GM19438 (cell line): ENCODE data around the gene CRTAC1.

Experiments
- ATAC-seq: cut with Tn5 transposase; IDR thresholded peaks from one replicate; pipeline ENCODE4 v1.9.1; 2021; ENCODE audit warnings: low read depth; ENCODE audit not compliant: unreplicated experiment

Gene CRTAC1

DNA sequence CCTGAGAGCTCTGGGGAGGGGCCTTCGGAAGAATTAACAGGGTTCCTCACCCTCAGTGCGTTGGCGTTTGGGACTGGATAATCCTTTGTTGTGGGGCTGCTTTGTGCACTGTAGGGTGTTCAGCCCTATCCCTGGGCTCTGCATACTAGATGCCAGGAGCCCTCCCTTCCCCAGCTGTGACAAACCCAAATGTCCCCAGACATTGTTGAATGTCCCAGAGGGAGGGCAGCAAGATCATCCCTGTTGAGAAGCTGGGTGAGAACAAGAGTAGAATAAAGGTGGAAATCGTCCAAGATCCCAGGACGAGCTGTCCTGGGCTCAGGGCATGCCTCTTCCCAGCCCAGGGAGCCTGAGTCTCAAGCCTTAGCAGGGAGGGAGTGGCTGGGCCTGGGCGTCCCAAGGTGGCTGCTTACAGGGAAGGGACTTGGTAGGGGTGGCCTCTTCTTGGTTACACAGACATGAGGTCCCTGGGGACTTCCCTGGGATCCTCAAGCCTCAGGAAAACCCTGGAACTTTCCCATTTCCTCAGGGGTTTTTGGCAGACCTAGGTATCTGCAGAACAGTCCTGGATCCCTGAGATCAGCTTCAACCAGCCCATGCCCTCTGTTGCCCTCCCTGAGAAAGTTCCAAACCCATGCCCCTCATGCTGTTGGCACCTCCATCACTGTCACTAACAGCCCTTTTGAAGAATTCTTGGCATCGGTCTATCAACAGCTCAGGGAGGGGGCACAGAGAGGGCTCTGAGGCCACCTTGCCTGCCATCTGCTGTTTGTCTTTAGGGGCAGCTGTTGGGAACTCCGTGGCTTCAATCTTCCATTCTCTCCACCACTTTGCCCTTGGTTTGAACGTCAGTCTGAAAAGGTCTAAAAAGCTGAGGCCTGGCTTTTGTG lies 127.0 kb downstream of the CRTAC1 start:
- no peak for ATAC-seq

DNA sequence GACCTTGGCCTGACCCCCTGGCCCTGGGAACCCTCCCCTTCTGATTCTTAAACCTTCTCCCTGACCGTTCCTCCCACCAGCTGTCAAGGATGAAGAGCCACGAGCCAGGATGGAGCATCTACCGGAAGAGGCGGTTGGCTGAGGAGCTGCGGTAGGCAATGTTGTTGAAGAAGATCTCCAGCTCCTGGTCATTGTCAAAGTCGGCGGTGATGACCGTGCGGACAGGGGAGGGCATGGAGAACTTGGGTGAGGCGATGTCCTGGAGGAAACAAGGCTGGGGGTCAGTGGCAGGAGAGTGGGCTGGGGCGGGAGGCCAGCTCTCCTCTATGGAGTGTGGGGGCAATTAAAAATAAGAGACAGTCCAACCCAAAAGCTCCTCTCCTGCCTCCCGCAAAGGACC lies 129.0 kb downstream of the CRTAC1 start:
- no peak for ATAC-seq

DNA sequence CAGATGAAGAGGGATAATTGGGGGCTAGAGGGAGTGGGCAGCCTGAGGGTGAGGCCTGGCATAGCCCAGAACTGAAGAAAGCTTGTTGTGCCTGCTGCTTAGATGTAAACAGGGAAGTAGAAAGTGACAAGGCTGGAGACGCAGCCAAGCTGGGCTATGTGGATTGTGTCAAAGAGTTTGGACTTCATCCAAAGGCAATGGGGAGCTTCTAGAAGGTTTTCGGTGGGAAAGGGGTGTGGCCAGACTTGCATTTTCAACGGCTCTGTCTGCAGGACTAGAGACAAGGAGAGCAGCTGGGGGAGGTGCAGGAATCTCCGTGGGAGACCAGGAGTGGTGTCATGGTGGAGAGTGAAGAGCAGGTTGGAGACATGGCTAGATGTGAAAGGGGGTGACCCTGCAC lies 132.0 kb downstream of the CRTAC1 start:
- no peak for ATAC-seq

DNA sequence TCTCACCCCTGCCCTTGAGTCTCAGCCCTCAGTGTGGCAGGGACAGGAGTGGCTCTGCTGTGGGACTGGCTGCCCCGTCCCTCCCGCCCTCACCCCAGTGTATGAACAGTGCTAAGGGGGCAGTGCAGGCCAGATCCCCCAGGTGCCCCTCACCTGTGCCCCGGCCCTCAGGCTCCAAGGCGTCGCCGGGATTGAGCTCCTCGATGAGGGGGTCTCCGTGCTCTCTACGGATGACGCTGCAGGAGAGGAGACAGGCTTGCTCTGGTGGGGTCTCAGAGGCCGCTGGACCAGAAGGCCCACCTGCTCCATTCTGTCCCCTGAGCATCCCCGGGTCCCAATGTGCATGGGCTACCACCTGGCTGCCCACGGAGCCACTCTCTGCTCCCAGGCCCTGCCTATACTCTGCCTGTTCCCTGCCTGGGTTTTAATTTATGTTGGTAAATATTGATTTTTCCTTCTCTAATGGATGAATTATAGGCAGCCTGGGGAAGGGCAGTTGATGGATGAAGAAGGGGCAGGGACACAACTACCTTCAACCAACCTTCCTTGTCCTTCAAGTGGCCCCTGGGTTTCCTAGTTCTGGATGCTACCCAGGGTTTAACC lies 133.6 kb downstream of the CRTAC1 start:
- ATAC-seq, result no peak

DNA sequence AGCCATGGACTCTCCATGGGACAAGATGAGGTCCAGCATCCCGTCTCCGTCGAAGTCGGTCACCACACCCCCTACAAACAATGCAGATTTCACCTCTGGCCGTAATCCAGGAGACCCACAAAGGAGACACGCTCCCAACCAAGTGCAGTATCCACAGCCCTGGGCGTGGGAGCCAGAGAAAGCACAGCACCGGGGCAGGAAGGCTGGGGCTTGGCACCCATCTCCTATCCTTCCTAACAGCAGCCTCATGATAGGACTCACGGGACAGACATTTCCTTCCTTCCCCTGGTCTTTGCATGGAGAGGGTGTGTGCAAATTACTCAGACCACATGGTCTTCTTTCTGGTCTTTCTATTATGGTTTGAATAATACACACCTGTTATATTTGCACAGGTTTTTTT lies 134.5 kb downstream of the CRTAC1 start:
- no peak for ATAC-seq

DNA sequence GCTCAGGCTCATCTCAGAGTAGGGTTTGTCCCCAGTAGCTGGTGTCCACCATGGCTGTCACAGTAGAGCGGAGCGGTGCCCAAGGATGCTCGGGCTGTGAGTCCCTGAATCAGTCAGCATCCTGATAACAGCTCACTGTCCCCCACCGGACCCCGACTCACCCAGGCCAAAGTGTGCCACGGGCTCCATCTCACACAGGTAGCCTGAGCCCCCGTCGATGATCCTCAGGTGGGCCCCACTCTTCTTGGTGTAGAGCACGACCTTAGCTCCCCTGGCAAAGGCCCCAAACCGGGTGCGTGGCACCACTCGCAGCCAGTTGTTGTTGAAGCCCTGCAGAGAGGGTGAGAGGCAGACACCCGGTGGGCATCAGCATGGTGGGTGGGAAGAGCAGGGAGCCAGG lies 135.3 kb downstream of the CRTAC1 start:
- no peak for ATAC-seq

DNA sequence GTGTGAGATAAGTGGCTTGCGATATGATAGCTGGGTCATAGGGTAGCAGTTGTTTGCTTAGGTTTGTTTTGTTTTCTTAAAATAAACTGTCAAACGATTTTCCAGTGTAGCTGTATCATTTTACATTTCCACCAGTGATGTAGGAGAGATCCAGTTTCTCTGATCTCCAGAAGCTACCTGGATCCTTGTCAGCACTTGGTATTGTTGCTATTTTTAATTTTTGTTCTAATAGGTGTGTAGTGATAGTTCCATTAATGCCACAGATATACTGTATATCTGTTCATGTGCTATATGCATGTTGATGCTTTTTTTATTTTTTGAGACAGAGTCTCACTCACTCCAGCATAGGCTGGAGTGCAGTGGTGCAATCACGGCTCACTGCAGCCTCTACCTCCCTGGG lies 136.3 kb downstream of the CRTAC1 start:
- ATAC-seq, result no peak

DNA sequence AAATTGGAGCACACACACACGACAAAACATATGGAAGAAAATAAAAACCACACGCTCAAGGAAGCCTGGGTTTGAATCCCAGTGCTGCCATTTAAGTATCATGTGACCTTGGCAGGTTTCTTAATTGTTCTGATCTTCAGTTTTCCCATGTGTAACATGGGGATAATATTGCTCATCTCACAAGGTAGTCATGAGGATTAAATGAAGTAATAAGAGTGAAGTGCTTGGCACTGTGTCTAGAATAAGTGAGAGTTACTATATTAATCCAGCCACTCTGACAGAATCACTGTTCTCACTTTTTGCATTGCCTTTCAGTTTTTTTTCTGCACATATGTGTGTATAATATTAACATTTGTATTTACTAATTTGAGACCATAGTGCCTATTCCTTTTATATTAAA lies 137.5 kb downstream of the CRTAC1 start:
- ATAC-seq, result no peak

DNA sequence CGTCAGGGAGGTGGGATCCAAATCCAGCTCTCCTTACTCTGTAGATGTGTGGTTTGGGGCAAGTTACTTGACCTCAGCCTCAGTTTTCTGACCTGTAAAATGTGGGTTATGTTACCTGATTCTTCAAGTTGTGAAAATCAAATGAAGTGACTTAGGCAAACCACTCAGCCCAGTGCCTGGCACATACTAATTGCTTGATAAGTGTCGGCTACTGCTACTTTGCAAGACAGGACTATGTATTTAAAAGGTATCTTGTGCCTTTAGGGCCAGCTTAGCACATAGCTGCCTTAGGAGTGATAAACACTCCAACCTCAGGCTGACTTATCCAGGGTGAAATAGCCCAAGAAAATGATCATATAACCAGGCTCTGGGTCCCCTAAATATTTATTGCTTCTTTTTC lies 137.9 kb downstream of the CRTAC1 start:
- ATAC-seq, result no peak

DNA sequence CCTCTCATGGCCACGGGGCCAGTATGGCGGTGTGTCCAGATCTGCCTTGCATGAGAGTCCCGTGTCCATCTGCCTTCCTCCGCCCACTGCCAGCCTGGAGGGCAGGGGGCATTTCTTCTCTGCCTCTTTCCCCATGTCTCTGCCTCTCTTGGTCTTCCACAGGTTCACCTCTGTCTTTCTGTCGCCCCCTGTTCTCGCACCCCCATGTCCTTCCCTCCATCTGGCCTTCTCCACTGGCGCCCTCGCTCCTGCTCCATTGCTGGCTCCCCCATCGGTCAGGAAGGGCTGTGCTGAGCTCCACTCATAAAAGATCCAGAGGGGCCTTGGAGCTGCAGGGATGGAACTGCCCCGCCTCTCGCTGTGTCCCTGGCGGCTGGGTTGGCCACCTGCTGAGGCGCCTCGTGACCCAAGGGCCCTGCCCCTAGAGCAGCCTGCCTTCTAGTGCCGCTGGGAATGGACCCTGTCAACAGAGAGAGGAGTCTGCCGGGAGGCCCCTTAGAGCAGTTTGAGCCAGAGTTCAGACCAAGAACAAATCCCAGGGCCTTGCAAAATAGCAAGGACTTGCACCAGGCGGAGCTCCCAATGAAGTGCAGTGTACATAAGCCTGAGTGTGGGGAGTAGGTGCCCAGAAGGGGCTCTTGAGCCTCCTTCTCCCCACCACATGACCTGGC lies 138.8 kb downstream of the CRTAC1 start:
- no peak for ATAC-seq

DNA sequence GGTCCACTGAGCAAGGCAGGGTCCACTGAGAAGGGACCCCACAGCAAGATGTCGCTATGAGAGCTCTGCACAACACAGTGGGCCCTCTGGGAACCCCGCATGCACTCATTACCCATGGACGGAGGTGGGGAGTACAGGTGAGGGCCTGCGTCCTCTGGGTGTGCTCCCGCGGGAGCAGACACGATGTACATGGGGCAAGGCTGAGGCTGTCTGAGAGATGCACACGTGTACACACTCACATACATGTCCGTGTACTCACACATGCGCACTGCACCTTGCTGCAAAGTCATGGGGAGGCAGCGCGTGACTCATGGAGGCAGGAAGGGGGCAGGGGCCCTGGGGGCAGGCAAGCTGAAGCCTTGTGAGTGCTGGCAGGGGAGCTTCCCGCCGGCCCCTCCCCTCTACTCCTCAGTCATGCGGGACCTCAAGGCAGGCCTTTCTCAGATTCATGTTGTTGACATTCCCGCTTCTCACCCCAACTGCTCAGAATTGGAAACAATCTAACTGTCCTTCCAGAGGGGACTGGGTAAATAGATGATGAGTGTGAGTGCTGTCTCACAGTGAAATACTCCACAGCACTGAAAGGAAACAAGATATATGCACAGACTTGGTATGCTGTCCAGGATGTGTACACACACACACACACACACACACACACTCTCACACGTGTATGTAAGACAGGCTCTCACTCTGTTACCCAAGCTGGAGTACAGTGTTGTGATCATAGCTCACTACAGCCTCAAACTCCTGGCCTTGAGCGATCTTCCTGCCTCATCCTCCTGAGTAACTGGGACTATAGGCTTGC lies 140.8 kb downstream of the CRTAC1 start:
- no peak for ATAC-seq

DNA sequence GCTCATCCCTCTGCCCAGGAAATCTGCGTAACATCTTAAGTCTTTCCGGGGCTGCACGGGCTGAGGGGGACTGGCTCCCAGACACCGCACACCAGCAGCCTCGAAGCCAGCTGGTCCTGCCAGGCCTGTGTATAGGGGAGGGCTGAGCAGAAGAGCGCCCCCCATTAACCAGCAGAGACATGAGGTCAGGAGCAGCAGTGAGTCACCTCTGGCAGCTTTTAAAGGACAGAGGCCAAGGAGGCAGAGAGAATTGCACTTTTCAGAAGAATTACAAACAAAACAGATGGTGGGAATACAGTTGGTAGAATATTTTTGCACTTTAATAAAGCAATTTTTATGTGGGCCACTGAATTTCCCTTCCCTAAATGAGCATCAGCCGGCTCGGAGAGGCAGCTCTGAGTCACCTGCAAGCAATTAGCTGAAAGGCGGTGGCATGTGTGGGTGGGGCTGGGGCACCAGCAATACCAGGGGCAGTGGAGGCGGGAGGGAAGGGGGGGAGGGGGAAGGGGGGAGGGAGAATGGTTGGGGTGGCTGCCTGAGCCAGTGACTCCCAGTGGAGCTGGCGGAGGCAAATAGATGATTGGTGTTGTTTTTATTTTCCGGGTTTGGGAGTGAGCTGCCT lies 141.7 kb downstream of the CRTAC1 start:
- no peak for ATAC-seq

DNA sequence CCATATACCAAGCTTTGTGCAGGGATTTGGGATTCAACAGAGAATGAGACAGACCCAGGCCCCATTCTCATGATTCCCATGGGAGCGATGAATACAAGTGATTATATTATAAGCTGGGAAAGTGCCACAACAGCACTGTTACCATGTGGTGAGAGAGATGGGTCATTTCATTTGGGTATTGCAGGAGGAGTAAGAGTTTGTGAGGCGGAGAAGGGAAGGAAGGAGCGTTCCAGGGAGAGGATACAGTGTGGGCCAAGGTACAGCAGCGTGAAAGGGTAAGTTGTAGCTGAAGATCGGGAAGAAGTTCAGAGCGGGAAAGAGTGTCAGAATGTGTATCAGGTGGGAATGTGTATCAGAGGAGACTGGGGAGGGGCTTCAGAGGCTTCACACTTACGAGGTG lies 142.3 kb downstream of the CRTAC1 start:
- no peak for ATAC-seq

DNA sequence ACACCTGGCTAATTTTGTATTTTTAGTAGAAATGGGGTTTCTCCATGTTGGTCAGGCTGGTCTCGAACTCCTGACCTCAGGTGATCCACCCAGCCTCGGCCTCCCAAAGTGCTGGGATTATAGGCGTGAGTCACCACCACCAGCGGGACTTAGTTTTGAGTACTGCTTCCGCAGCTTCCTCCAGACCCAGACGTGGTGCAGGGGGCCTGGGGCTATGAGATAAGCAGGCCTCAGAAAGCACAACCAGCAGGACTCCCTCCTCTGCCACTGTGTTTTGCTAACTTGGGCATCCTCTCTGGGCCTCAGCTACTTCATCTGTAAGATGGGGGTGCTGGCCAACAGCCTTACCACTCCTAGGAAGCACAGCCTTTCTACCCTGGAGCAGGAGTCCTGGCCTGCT lies 143.0 kb downstream of the CRTAC1 start:
- ATAC-seq, result no peak

DNA sequence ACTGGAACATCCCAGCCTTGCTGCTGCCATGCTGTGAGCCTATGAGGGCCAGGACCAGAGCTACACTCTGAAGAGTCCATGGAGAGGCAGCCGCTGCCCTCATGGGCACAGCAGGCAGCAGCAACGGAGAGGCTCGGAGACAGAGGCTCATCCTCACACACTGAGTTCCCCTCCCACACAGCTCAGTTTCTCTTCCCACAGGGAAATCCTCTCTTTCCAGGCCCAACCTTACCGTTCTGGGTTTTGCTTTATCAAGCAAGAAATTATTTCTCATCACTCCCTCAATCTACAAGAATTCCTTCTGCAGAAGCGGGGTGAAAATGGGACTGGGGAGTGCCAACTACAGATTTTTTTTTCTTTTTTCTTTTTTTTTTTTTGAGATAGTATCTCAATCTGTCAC lies 144.1 kb downstream of the CRTAC1 start:
- no peak for ATAC-seq

DNA sequence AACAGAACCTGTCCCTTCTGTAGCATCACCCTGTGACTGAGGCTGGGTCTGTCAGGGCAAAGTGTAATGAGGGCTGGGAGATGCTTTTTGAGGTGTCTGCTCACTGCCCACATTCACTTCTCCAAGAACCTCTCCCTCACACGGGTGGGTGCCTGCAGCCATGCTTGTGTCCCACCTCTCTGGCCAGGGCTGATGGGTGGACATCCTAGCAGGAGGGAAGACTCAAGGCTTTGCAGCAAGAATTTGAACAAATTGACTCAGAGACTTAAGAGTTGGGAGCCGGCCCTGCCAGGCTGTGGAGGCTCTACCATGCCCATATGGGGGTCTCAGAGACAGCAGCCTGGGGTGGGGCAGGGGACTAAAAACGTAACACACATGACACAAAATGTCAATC lies 147.3 kb downstream of the CRTAC1 start:
- no peak for ATAC-seq

DNA sequence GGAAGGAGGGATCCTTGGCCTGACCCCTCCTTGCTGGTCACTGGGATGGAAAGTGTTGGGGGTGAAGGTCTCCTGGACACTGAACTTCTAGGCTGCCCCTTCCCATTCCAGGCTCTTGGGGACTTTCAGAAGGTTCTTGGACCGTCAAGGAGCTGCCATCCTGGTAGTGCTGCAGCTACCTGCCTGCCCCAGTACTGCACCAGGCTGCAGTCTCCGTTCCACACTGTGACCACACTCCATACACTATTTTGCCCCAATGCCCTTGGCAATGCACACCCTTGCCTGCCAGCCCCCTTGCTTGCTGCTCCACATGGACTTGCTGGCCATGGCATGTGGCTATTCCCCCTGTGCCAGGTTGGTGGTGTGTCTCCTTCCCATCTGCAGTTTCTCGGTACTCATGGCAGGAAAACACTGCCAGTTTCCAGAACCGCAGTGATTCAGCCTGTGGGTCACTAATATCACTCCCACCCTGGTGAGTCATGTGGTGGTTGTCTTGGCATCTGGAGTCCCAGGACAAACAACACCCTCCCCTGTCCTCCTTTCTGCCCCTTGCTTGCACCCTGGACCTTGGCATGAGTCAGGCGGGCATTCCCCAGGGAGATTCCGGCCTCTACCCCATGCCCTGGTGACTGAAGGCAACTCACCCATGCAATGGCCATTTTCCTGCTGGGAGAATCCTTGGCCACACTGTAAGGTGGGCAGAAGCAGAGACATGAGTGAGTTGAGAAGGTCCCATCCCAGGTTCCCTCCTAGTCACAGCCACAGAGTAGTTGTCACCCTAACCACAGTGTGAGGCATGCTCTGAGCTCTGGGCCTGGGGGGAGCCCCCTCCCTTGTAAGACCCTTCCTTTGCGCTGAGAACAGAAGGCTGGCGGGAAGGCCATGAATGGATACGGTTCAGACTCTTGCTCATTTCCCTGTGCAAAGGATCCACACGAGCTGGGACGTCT lies 148.0 kb downstream of the CRTAC1 start:
- no peak for ATAC-seq

DNA sequence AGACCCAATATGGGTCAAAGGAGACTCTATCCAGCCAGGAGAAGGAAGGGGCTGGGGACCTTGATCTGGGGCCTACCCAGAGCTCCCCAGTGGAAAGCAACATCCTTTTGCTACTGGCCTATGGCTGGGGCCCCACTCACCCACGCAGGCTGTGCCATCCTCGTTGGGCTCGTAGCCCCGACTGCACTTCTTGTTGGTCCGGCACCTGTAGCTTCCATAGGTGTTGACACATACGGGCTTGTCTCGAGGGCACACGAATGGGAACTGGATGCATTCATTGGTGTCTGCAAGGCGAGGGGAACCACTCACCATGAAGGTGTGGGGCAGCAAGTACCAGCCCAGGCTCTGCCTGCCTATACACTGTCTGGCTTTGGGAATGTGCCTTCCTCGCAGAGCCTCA lies 150.3 kb downstream of the CRTAC1 start:
- ATAC-seq, result no peak

DNA sequence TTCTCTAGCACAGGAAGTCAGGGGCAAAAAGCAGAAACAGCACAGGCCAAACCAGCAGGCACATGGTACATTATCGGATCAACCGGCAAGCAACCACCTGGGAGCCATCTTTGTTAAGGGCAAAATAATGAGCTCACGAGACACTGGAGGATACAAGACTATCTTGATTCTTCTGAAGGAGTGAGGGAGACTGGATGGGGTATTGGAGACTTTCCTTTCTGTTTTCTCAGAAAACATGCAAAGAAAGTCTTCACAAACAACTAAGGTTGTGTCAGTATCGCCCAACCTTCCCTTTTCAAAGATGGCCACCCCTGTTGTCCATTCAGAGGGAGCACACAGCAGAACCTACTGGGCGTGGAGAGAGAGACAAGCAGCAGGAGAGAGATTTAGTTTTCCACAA lies 151.2 kb downstream of the CRTAC1 start:
- no peak for ATAC-seq
